Measurements from ENCODE around the gene AQP2.

DNA sequence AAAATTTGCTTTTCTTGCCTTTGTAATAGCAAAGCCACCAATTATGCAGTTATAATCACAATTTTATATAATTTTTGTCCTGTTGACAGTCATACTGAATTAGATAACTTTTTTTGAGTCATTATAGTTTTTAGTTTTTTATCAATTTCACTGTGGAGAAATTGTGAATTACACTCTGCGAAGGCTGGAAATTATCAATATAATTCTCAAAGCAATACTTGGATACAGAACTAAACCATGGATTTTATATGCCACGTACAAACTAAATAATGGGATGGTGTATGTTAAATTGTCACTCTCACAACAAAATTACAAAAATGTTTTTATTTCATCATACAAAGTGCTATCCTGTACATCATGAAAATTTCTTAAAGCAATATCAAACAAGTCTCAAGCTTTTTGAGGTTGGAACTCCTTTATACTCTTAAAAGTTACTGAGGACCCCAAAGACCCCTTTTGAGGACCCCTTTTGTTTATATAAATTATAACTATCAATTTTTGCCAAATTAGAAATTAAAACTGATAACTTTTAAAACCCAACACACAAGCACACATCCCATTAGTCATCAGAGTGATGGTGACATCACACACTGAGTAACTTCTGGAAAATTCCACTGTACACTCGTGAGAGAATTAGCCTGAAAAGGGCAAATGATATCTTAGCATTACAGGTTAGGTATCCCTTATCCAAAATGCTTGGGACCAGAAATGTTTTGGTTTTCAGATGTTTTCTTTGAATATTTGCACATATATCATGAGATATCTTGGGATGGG lies 19.8 kb upstream of the AQP2 start:
- TF ChIP-seq, protein P1, sequence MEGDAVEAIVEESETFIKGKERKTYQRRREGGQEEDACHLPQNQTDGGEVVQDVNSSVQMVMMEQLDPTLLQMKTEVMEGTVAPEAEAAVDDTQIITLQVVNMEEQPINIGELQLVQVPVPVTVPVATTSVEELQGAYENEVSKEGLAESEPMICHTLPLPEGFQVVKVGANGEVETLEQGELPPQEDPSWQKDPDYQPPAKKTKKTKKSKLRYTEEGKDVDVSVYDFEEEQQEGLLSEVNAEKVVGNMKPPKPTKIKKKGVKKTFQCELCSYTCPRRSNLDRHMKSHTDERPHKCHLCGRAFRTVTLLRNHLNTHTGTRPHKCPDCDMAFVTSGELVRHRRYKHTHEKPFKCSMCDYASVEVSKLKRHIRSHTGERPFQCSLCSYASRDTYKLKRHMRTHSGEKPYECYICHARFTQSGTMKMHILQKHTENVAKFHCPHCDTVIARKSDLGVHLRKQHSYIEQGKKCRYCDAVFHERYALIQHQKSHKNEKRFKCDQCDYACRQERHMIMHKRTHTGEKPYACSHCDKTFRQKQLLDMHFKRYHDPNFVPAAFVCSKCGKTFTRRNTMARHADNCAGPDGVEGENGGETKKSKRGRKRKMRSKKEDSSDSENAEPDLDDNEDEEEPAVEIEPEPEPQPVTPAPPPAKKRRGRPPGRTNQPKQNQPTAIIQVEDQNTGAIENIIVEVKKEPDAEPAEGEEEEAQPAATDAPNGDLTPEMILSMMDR (IDR thresholded peaks at IDR 0.05; ENCODE audit: poor library complexity) = no peak
- TF ChIP-seq EZH2 (IDR thresholded peaks at IDR 0.05; ENCODE audit: borderline replicate concordance) = no peak

Measured in hepatocyte (in vitro differentiated cells).